Measurements from ENCODE around the gene RNF167. TPM values are rescaled to one million over a fixed set of nuclear protein-coding genes. Genes with fewer than 3 reads are reported as not detected.

RNF167 gene
- total RNA-seq, 6 experiments from 2014 or later: 52.1 to 73.5 (median 57.5) TPM

DNA sequence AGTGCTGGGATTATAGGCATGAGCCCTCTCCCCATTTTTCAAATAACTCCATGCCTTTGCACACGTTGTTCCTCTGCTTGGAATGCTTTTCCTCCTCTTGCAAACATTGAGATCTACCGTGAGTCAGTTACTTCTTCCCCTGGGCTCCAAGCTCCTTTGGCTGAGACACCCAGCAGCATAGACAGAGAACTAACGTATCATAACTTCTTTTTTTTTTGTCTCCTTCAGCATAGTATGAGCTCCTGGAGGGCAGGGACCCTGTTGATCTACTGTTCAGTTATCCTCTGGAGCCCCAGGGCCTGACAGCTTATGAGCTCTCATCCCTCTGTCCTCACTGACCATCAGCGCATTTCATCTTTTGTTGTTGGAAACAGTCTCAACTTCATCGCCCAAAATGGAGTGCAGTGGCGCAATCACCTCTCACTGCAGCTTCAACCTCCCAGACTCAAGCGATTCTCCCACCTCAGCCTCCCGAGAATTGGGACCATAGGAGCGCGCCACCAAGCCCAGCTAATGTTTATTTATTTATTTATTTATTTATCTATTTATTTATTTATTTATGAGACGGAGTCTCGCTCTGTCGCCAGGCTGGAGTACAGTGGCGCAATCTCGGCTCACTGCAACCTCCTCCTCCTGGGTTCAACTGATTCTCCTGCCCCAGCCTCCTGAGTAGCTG, 25.4 kb downstream of the RNF167 start:
- TF ChIP-seq, protein P1, sequence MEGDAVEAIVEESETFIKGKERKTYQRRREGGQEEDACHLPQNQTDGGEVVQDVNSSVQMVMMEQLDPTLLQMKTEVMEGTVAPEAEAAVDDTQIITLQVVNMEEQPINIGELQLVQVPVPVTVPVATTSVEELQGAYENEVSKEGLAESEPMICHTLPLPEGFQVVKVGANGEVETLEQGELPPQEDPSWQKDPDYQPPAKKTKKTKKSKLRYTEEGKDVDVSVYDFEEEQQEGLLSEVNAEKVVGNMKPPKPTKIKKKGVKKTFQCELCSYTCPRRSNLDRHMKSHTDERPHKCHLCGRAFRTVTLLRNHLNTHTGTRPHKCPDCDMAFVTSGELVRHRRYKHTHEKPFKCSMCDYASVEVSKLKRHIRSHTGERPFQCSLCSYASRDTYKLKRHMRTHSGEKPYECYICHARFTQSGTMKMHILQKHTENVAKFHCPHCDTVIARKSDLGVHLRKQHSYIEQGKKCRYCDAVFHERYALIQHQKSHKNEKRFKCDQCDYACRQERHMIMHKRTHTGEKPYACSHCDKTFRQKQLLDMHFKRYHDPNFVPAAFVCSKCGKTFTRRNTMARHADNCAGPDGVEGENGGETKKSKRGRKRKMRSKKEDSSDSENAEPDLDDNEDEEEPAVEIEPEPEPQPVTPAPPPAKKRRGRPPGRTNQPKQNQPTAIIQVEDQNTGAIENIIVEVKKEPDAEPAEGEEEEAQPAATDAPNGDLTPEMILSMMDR (IDR thresholded peaks at IDR 0.05): no peak
- TF ChIP-seq POLR2A (IDR thresholded peaks at IDR 0.05): no peak
- no peak overlapping the region for H3K4me3 ChIP-seq
- no peaks in the 10 kb centered on the region for H3K27me3 ChIP-seq
- no peaks in the 10 kb centered on the region for H3K36me3 ChIP-seq
- DNase-seq (no peak), ATAC-seq (no peak)
- intact Hi-C loops (cut with DNase I): no loop called here
- no peak overlapping the region for H3K27ac ChIP-seq
- WGBS (ENCODE audit: insufficient coverage, low coverage, low lambda C conversion rate, missing lambda C conversion rate): 88% methylated on average over 14 of the region's 15 CpGs
- peaks cover 0 to 24% (median 12%) of the 10 kb centered on the region in 4 donors for H3K4me1 ChIP-seq
- no peaks in the 10 kb centered on the region for H3K9me3 ChIP-seq

DNA sequence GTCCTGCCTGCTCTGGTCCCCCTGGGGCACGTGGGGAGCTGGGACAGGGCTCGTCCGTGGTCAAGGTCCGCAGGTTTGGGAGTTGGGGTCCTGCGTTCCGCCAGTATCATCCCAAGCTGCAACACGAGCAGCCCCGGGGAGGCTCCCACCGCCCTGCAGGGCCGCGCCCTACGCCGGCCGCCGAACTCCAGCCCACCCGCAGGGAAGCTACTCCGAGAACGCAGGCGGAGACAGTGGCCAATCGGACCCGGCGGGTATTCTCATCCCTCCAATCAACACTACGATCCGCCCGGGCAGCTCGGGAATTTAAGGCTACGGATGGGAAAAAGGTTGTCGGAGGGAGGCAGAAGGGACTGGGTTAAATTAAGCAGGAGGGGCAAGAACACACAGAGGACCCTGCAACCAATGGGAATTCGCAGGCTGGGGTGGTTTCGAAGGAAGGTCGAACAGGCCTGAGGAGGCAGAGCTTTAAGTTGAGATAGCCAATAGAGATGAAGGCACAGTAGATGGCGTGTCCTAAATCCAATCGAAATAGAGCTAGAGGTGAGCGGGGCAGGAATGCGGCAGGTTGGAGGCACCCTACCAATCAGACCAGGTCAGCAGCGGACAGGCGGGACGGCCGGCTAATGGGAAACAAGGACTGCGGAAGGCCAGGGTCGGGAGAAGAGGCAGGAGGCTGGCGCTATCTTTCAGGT, 26.9 kb downstream of the RNF167 start:
- Histone ChIP-seq H3K4me3 (peak overlapping the region; percentile 65 to 85 (median 78)), H3K4me1 (peaks cover 0 to 24% (median 12%) of the 10 kb centered on the region in 4 donors), H3K9me3 (no peaks in the 10 kb centered on the region), H3K27ac (peak overlapping the region; percentile 85 to 96 (median 87)), H3K36me3 (peaks cover 0 to 3% (median 0%) of the 10 kb centered on the region in 4 donors), H3K27me3 (no peaks in the 10 kb centered on the region)
- TF ChIP-seq, protein P1 (IDR thresholded peaks at IDR 0.05): no peak
- peak; percentile 22 for TF ChIP-seq POLR2A (IDR thresholded peaks at IDR 0.05)
- ATAC-seq (peak; percentile 75 to 91 (median 84)), DNase-seq (peak; percentile 98 to 99 (median 99))
- intact Hi-C loops (cut with DNase I): no loop called here
- WGBS (ENCODE audit: insufficient coverage, low coverage, low lambda C conversion rate, missing lambda C conversion rate): under 1% methylated on average over 25 of the region's 42 CpGs

DNA sequence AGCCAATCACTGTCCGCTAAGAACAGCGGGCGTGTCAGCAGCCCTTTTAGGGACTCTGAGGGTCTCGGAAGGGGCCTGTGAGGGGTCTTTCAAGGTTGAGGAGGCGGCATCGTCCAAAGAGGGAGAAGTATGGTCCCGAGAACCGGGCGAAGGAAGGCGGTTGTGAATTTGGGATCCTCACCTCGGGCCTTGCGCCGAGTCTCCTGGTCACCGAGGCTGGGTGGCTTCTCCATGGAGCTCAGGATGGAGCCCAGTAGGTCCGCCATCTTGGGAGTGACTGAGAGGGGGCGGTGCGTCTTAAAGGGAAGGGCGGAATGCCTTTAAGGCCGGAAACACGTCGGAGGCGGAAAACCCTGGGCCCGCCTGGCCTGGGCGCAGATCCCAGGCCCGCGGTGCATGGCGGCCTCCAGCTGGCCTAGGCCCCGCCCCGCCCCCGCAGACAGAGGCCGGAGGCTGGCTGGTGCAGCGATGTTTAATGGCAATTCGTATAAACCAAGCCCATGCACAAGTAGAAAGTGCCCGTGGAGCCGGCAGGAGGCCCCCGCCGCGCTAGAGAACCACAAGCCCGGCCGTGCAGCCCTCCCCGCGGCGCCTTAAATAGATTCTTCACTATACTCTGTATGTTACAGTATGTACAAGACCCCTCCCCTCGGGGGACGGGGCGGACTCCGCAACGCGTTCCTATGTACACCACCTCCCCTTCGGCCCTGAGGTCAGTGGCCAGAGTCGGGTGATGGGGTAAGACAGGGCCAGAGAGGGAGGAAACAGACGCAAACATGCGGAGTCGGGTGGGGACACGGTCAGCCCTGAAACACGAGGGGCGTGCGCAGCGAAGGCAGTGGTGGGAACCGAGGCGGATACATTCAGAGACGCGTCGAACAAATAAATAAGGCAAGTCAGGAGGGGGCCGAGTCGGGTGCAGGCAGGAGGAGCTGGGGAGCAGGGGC, 27.7 kb downstream of the RNF167 start, which contains the start of gene SPAG7:
Gene SPAG7 (minus strand): TSS at position 279 of the 947 bp plus-strand sequence. CDS start 13 bp downstream, at position 266.
- Histone ChIP-seq H3K9me3 (no peaks in the 10 kb centered on the region), H3K4me3 (peak within 1 kb of the TSS; percentile 65 to 85 (median 78)), H3K27ac (peak within 1 kb of the TSS; percentile 85 to 96 (median 87)), H3K4me1 (peaks cover 0 to 24% (median 12%) of the 10 kb centered on the region in 4 donors), H3K27me3 (no peaks in the 10 kb centered on the region), H3K36me3 (peaks cover 0 to 7% (median 0%) of the 10 kb centered on the region in 4 donors)
- DNase-seq (peak; percentile 94 to 95 (median 95)), ATAC-seq (peak; percentile 72 to 84 (median 81))
- under 1% methylated on average over 38 of the region's 66 CpGs for WGBS (ENCODE audit: insufficient coverage, low coverage, low lambda C conversion rate, missing lambda C conversion rate)
- TF ChIP-seq POLR2A (IDR thresholded peaks at IDR 0.05): peak; percentile 79
- TF ChIP-seq, protein P1 (IDR thresholded peaks at IDR 0.05): no peak
- intact Hi-C loops (cut with DNase I): no loop called here

DNA sequence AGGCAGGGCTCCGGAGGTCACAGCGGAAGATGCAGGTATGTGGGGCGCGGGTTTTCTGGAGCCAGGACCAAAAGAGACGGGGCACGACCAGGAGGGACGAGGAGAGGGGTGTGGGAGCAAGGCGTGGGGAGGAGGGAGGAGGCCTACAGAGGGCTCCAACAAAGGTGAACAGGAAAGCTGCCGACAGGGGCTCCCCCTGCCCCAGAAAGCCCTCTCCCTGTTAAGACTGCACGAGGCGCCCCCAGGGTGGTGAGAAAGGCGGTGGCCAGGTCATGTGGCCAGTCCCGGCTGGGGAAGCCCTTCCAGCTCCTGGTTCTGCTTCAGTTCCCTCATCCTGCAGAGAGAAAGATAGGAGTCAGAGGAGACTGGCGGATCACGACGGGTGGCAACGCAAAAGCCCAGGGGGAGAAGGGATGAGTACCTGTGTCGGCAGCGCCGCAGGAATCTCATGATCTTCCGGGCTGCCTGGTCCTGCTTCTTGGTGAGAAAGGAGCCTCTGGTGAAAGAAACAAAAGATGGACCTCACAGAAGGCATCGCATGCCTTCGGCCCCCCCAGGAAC, 28.5 kb downstream of the RNF167 start:
- Histone ChIP-seq H3K9me3 (no peaks in the 10 kb centered on the region), H3K36me3 (peaks cover 0 to 7% (median 0%) of the 10 kb centered on the region in 4 donors), H3K27ac (peak overlapping the region; percentile 85 to 92 (median 87)), H3K4me3 (peak overlapping the region; percentile 65 to 78 (median 73)), H3K27me3 (no peaks in the 10 kb centered on the region), H3K4me1 (peaks cover 0 to 24% (median 12%) of the 10 kb centered on the region in 4 donors)
- TF ChIP-seq, protein P1 (IDR thresholded peaks at IDR 0.05): no peak
- no peak for TF ChIP-seq POLR2A (IDR thresholded peaks at IDR 0.05)
- no peak for ATAC-seq
- WGBS (ENCODE audit: insufficient coverage, low coverage, low lambda C conversion rate, missing lambda C conversion rate): 17% methylated on average over 16 of the region's 23 CpGs
- DNase-seq: peak in 1 of 3 donors; percentile 48
- intact Hi-C loops (cut with DNase I): no loop called here
